Stomach (tissue), 4 donors: ENCODE results near the gene OR5B12.

Experiments
- CTCF ChIP-seq, 7 experiments: fragments of 450-650 bp in 4 of 7; fragments of 200-600 bp in 3 of 7; sonication (generic) in 3 of 7; IDR thresholded peaks; one replicate each; pipeline ENCODE4 v1.5.1; 2016 to 2019; ENCODE audit warnings: antibody characterized with exemption in 7 of 7, control low read depth in 2 of 7, mild to moderate bottlenecking in 1 of 7
- POLR2A ChIP-seq, 4 donors: fragments of 450-650 bp; IDR thresholded peaks; one replicate each; pipeline ENCODE4 v1.6.1; 2016; ENCODE audit warnings: antibody characterized with exemption in 4 of 4, control low read depth in 2 of 4, mild to moderate bottlenecking in 1 of 4, moderate library complexity in 1 of 4
- POLR2AphosphoS5 ChIP-seq, 3 donors: sonication (generic); formaldehyde crosslinking; IDR thresholded peaks; one replicate each; pipeline ENCODE4 v1.6.1; 2016; ENCODE audit warnings: antibody characterized with exemption in 3 of 3

- no peak for TF ChIP-seq CTCF (IDR thresholded peaks at IDR 0.05)
- no peak for TF ChIP-seq POLR2A (IDR thresholded peaks at IDR 0.05)
- TF ChIP-seq POLR2AphosphoS5 (IDR thresholded peaks at IDR 0.05): no peak
Observed at GRCh38 chr11:58392746-58393145, 49.3 kb downstream of the OR5B12 start.
